ENCODE data around the gene PSMD13.

The PSMD13 gene

GRCh38 chr11:289712-290620 is 53.2 kb downstream of the PSMD13 start:
- DNase-seq (ENCODE audit: low spot score): no peak

GRCh38 chr11:290621-291231 is 54.0 kb downstream of the PSMD13 start:
- DNase-seq (ENCODE audit: low spot score): no peak

- DNase-seq (ENCODE audit: low spot score): no peak
These were observed 54.8 kb downstream of the PSMD13 start for GRCh38 chr11:291281-292210.

- no peak for DNase-seq (ENCODE audit: low spot score)
These were observed 55.7 kb downstream of the PSMD13 start for GRCh38 chr11:292211-293121.

GRCh38 chr11:293271-293851 is 56.6 kb downstream of the PSMD13 start:
- DNase-seq (ENCODE audit: low spot score): no peak

GRCh38 chr11:293852-294661 is 57.3 kb downstream of the PSMD13 start:
- DNase-seq (ENCODE audit: low spot score): no peak

- no peak for DNase-seq (ENCODE audit: low spot score)
These were observed 58.0 kb downstream of the PSMD13 start for GRCh38 chr11:294780-295179.

GRCh38 chr11:295351-296170 is 58.8 kb downstream of the PSMD13 start:
- DNase-seq (ENCODE audit: low spot score): no peak

- no peak for DNase-seq (ENCODE audit: low spot score)
These were observed 59.6 kb downstream of the PSMD13 start for GRCh38 chr11:296171-297050.

- DNase-seq (ENCODE audit: low spot score): no peak
These were observed 60.3 kb downstream of the PSMD13 start for GRCh38 chr11:297051-297585.

- no peak for DNase-seq (ENCODE audit: low spot score)
These were observed 61.0 kb downstream of the PSMD13 start for GRCh38 chr11:297586-298405.

GRCh38 chr11:298406-299065 is 61.8 kb downstream of the PSMD13 start:
- DNase-seq (ENCODE audit: low spot score): no peak

GRCh38 chr11:299081-299891 is 62.5 kb downstream of the PSMD13 start, which contains the start of gene IFITM5:
IFITM5 (minus strand) TSS chr11:299526; CDS start chr11:299490, 36 bp downstream.
- no peak for DNase-seq (ENCODE audit: low spot score)

GRCh38 chr11:299951-300735 is 63.4 kb downstream of the PSMD13 start:
- no peak for DNase-seq (ENCODE audit: low spot score)

Data from RKO (cell line).